CD4-positive, alpha-beta T cell treated with Interleukin-4 for 1 hour (primary cell): ENCODE results near the gene COL4A2.
"Not testable (repeated sequence)": the region's sequence is repeated elsewhere in the genome, so short reads cannot be mapped to it uniquely, and the experiment has no call there.

Experiments used
- DNase-seq, 2 donors: peaks; one replicate each; pipeline ENCODE4 v3.0.0-alpha.2; 2020 to 2022

COL4A2 gene

GRCh38 chr13:110523838-110524540 is 216.9 kb downstream of the COL4A2 start:
- DNase-seq, result no peak

- DNase-seq, result no peak
These were observed 217.6 kb downstream of the COL4A2 start for GRCh38 chr13:110524541-110525257.

GRCh38 chr13:110525328-110526319 is 218.5 kb downstream of the COL4A2 start:
- no peak for DNase-seq

- DNase-seq, result peak in 1 of 2 donors; percentile 31
These were observed 221.3 kb downstream of the COL4A2 start for GRCh38 chr13:110528371-110528770.

- DNase-seq, result no peak
These were observed 221.8 kb downstream of the COL4A2 start for GRCh38 chr13:110528911-110529310.

- no peak for DNase-seq
These were observed 222.6 kb downstream of the COL4A2 start for GRCh38 chr13:110529522-110530311.

- no peak for DNase-seq
These were observed 224.0 kb downstream of the COL4A2 start for GRCh38 chr13:110531100-110531499.

- DNase-seq, result no peak
These were observed 224.6 kb downstream of the COL4A2 start for GRCh38 chr13:110531671-110532083.

- DNase-seq, result not testable (repeated sequence)
These were observed 225.2 kb downstream of the COL4A2 start for GRCh38 chr13:110532258-110532657.

- no peak for DNase-seq
These were observed 226.9 kb downstream of the COL4A2 start for GRCh38 chr13:110533771-110534670.

- no peak for DNase-seq
These were observed 228.4 kb downstream of the COL4A2 start for GRCh38 chr13:110535526-110535925.

GRCh38 chr13:110536006-110536693 is 229.1 kb downstream of the COL4A2 start:
- peak; percentile 25 to 75 for DNase-seq

- no peak for DNase-seq
These were observed 231.5 kb downstream of the COL4A2 start for GRCh38 chr13:110538632-110539031.

- no peak for DNase-seq
These were observed 232.8 kb downstream of the COL4A2 start for GRCh38 chr13:110539894-110540293.

- no peak for DNase-seq
These were observed 233.9 kb downstream of the COL4A2 start for GRCh38 chr13:110540871-110541525.

GRCh38 chr13:110541526-110541920 is 234.4 kb downstream of the COL4A2 start:
- no peak for DNase-seq

GRCh38 chr13:110542169-110542796 is 235.2 kb downstream of the COL4A2 start:
- no peak for DNase-seq

GRCh38 chr13:110546378-110546777 is 239.3 kb downstream of the COL4A2 start:
- DNase-seq, result no peak

- DNase-seq, result no peak
These were observed 239.8 kb downstream of the COL4A2 start for GRCh38 chr13:110546926-110547325.
